Measurements from ENCODE around the gene STK25.
"Not testable (repeated sequence)": the region's sequence is repeated elsewhere in the genome, so short reads cannot be mapped to it uniquely, and the experiment has no call there.

Gene STK25

GRCh38 chr2:241461693-241462677, 46.4 kb downstream of the STK25 start:
- H3K4me3 ChIP-seq (replicated peaks; ENCODE audit: low read depth, low read length) = no peak overlapping the region
- no peak for TF ChIP-seq CTCF (IDR thresholded peaks at IDR 0.05; ENCODE audit: low read length, missing control alignments)
- no peak for DNase-seq (ENCODE audit: low read depth)

GRCh38 chr2:241460631-241461030, 47.8 kb downstream of the STK25 start:
- no peak for TF ChIP-seq CTCF (IDR thresholded peaks at IDR 0.05; ENCODE audit: low read length, missing control alignments)
- H3K4me3 ChIP-seq (replicated peaks; ENCODE audit: low read depth, low read length) = no peak overlapping the region
- DNase-seq (ENCODE audit: low read depth) = no peak

- H3K4me3 ChIP-seq (replicated peaks; ENCODE audit: low read depth, low read length) = no peak overlapping the region
- DNase-seq (ENCODE audit: low read depth) = no peak
- no peak for TF ChIP-seq CTCF (IDR thresholded peaks at IDR 0.05; ENCODE audit: low read length, missing control alignments)
These were observed 48.9 kb downstream of the STK25 start for GRCh38 chr2:241459520-241459919.

- TF ChIP-seq CTCF (IDR thresholded peaks at IDR 0.05; ENCODE audit: low read length, missing control alignments) = no peak
- no peak overlapping the region for H3K4me3 ChIP-seq (replicated peaks; ENCODE audit: low read depth, low read length)
- no peak for DNase-seq (ENCODE audit: low read depth)
These were observed 49.7 kb downstream of the STK25 start for GRCh38 chr2:241458687-241459086.

GRCh38 chr2:241456546-241456945, 51.8 kb downstream of the STK25 start:
- H3K4me3 ChIP-seq (replicated peaks; ENCODE audit: low read depth, low read length) = no peak overlapping the region
- no peak for DNase-seq (ENCODE audit: low read depth)
- TF ChIP-seq CTCF (IDR thresholded peaks at IDR 0.05; ENCODE audit: low read length, missing control alignments) = no peak

- DNase-seq (ENCODE audit: low read depth) = peak; percentile 1
- H3K4me3 ChIP-seq (replicated peaks; ENCODE audit: low read depth, low read length) = no peak overlapping the region
- TF ChIP-seq CTCF (IDR thresholded peaks at IDR 0.05; ENCODE audit: low read length, missing control alignments) = no peak
These were observed 53.4 kb downstream of the STK25 start for GRCh38 chr2:241454837-241455485.

- DNase-seq (ENCODE audit: low read depth); H3K4me3 ChIP-seq (replicated peaks; ENCODE audit: low read depth, low read length): not testable (repeated sequence)
These were observed 54.5 kb downstream of the STK25 start for GRCh38 chr2:241453919-241454318.

All from fibroblast of pulmonary artery (primary cell).